Transverse colon (tissue), 4 donors: ENCODE data around the gene AMPD3. TPM values are rescaled to one million over a fixed set of nuclear protein-coding genes. Genes with fewer than 3 reads are reported as not detected.

Experiments used
- DNase-seq: peaks from one replicate; pipeline ENCODE4 v3.0.0-alpha.2; 2019
- H3K27ac ChIP-seq, 4 donors: fragments of 200-600 bp; sonication (generic); 2 replicates each; pipeline ENCODE4 v1.5.1; 2016 to 2018; ENCODE audit warnings: inconsistent platforms in 4 of 4
- H3K27me3 ChIP-seq: fragments of 200-600 bp; sonication (generic); 2 replicates; pipeline ENCODE4 v1.5.1; 2017; ENCODE audit warnings: inconsistent platforms
- H3K36me3 ChIP-seq, 4 donors: fragments of 200-600 bp; sonication (generic); 2 replicates each; pipeline ENCODE4 v1.5.1; 2017 to 2019; ENCODE audit warnings: inconsistent platforms in 4 of 4
- H3K4me1 ChIP-seq, 4 donors: fragments of 200-600 bp; sonication (generic); 2 replicates each; pipeline ENCODE4 v1.5.1; 2017 to 2020; ENCODE audit warnings: inconsistent platforms in 4 of 4
- H3K4me3 ChIP-seq, 4 donors: fragments of 200-600 bp; sonication (generic); 1 replicate in 1 of 4; 2 replicates in 3 of 4; pipeline versions ENCODE4 v1.5.1 to v1.6.1; 2017 to 2019; ENCODE audit warnings: inconsistent platforms in 4 of 4
- H3K9me3 ChIP-seq, 2 donors: fragments of 200-600 bp; sonication (generic); 2 replicates each; pipeline ENCODE4 v1.5.1; 2017 to 2019; ENCODE audit warnings: inconsistent platforms in 2 of 2
- CTCF ChIP-seq, 5 experiments: fragments of 200-600 bp in 3 of 5; fragments of 450-650 bp in 2 of 5; sonication (generic) in 3 of 5; IDR thresholded peaks; 1 replicate in 2 of 5; 2 replicates in 3 of 5; pipeline ENCODE4 v1.5.1; 2016 to 2017; ENCODE audit warnings: antibody characterized with exemption in 5 of 5, inconsistent platforms in 3 of 5, mild to moderate bottlenecking in 2 of 5, moderate library complexity in 1 of 5
- EP300 ChIP-seq: sonication (generic); formaldehyde crosslinking; IDR thresholded peaks from one replicate; pipeline ENCODE4 v1.6.1; 2017; ENCODE audit warnings: antibody characterized with exemption, low read depth
- POLR2A ChIP-seq: fragments of 450-650 bp; IDR thresholded peaks from one replicate; pipeline ENCODE4 v1.6.1; 2016; ENCODE audit warnings: antibody characterized with exemption, mild to moderate bottlenecking, moderate library complexity
- POLR2AphosphoS5 ChIP-seq, 3 donors: sonication (generic); formaldehyde crosslinking; IDR thresholded peaks; one replicate each; pipeline ENCODE4 v1.6.1; 2016; ENCODE audit warnings: antibody characterized with exemption in 3 of 3
- WGBS, 2 donors: methylation state at CpG; one replicate each; pipeline ENCODE4 v1.1.5; 2018; ENCODE audit warnings: low coverage in 1 of 2; 5-methylcytosine and 5-hydroxymethylcytosine counted together
- in situ Hi-C, 4 donors: fragments of 200-750 bp; cut with MboI; loops; one replicate each; pipeline versions ENCODE4 v1.15.0 to v1.15.1; 2017; ENCODE audit warnings: low sequenced_read_pairs in 3 of 4, low pct_ligation_motif_present in 1 of 4, low pct_unique_long_range_greater_than_20kb in 1 of 4
- intact Hi-C: fragments of 100-400 bp; cut with DNase I; formaldehyde crosslinking; loops from one replicate; pipeline ENCODE4 v1.15.1; 2023; ENCODE audit warnings: low total_unique reads
- total RNA-seq, 4 donors: library from RNA; depleted of rRNA; stranded (reverse); fragments of >200 nt; gene quantifications; one replicate each; pipeline ENCODE4 v1.1.0, GENCODE V29; 2016

AMPD3 gene
- total RNA-seq, 4 donors from 2014 or later: 2.4 to 32.9 (median 11.2) TPM

- no peak for TF ChIP-seq EP300
- no peak for TF ChIP-seq POLR2AphosphoS5 (IDR thresholded peaks at IDR 0.05)
- no peak for TF ChIP-seq POLR2A
- no peak for TF ChIP-seq CTCF (IDR thresholded peaks at IDR 0.05)
- DNase-seq: no peak
- Histone ChIP-seq H3K9me3 (no peaks in the 10 kb centered on the region), H3K4me1 (peaks cover 0 to 18% (median 4%) of the 10 kb centered on the region in 4 donors), H3K27ac (peak overlapping the region in 1 of 4 donors; percentile 63), H3K27me3 (no peaks in the 10 kb centered on the region), H3K36me3 (no peaks in the 10 kb centered on the region), H3K4me3 (no peak overlapping the region)
- 91% methylated on average over 7 of the region's 7 CpGs; no CpG with 5 or more reads in 1 of the 2 donors for WGBS, 2 donors
- in situ Hi-C loops (loop anchor here in 1 of 4 donors (10.0 kb wide), 1 partner anchor 319 kb away; no protein-coding TSS in a partner anchor), intact Hi-C loops (no loop called here)
Measured at GRCh38 chr11:10415817-10416392, 39.2 kb upstream of the AMPD3 start.

- 41 to 46% methylated on average over 6 of the region's 6 CpGs for WGBS, 2 donors
- peaks cover 0 to 18% (median 4%) of the 10 kb centered on the region in 4 donors for H3K4me1 ChIP-seq
- H3K9me3 ChIP-seq: no peaks in the 10 kb centered on the region
- intact Hi-C loops: no loop called here
- no peak overlapping the region for H3K4me3 ChIP-seq
- H3K36me3 ChIP-seq: no peaks in the 10 kb centered on the region
- H3K27me3 ChIP-seq: no peaks in the 10 kb centered on the region
- no peak for TF ChIP-seq EP300
- no peak for TF ChIP-seq POLR2A
- TF ChIP-seq CTCF (IDR thresholded peaks at IDR 0.05): no peak
- no peak for TF ChIP-seq POLR2AphosphoS5 (IDR thresholded peaks at IDR 0.05)
- no peak for DNase-seq
- in situ Hi-C loops: loop anchor here in 1 of 4 donors (10.0 kb wide), 1 partner anchor 316 kb away; no protein-coding TSS in a partner anchor
- H3K27ac ChIP-seq: no peak overlapping the region
Measured at GRCh38 chr11:10418259-10418949, 36.7 kb upstream of the AMPD3 start.

GRCh38 chr11:10418950-10419310 lies 36.1 kb upstream of the AMPD3 start:
- no peaks in the 10 kb centered on the region for H3K36me3 ChIP-seq
- intact Hi-C loops (no loop called here), in situ Hi-C loops (loop anchor here in 1 of 4 donors (10.0 kb wide), 1 partner anchor 316 kb away; no protein-coding TSS in a partner anchor)
- peaks cover 0 to 16% (median 3%) of the 10 kb centered on the region in 4 donors for H3K4me1 ChIP-seq
- DNase-seq: no peak
- 34 to 37% methylated on average over 3 of the region's 3 CpGs for WGBS, 2 donors
- no peaks in the 10 kb centered on the region for H3K9me3 ChIP-seq
- TF ChIP-seq EP300 (no peak), POLR2AphosphoS5 (IDR thresholded peaks at IDR 0.05) (no peak), POLR2A (no peak), CTCF (IDR thresholded peaks at IDR 0.05) (no peak)
- H3K27ac ChIP-seq: no peak overlapping the region
- no peaks in the 10 kb centered on the region for H3K27me3 ChIP-seq
- H3K4me3 ChIP-seq: no peak overlapping the region

GRCh38 chr11:10426475-10426874 lies 28.6 kb upstream of the AMPD3 start:
- no peak for DNase-seq
- no peak overlapping the region for H3K27ac ChIP-seq
- no peaks in the 10 kb centered on the region for H3K9me3 ChIP-seq
- WGBS, 2 donors: 84 to 100% methylated on average over 2 to 3 of the region's 3 CpGs
- H3K4me3 ChIP-seq: no peak overlapping the region
- H3K27me3 ChIP-seq: no peaks in the 10 kb centered on the region
- H3K4me1 ChIP-seq: no peaks in the 10 kb centered on the region
- intact Hi-C loops (no loop called here), in situ Hi-C loops (no loop called here)
- no peaks in the 10 kb centered on the region for H3K36me3 ChIP-seq
- TF ChIP-seq CTCF (IDR thresholded peaks at IDR 0.05) (no peak), EP300 (no peak), POLR2AphosphoS5 (IDR thresholded peaks at IDR 0.05) (no peak), POLR2A (no peak)
